OCI-LY7 (cell line): ENCODE measurements around the gene TCFL5.

Experiments
- CTCF ChIP-seq: fragments of 200-600 bp; sonication (generic); conservative IDR thresholded peaks from 2 replicates; pipeline ENCODE4 v1.5.1; 2014; ENCODE audit warnings: mild to moderate bottlenecking, antibody characterized with exemption, low read length, moderate library complexity, mixed read lengths
- EZH2phosphoT487 ChIP-seq: fragments of 200-600 bp; sonication (generic); IDR thresholded peaks from 2 replicates; pipeline ENCODE4 v1.6.1; 2018; ENCODE audit warnings: low read depth, borderline replicate concordance, mild to moderate bottlenecking, mixed run types, antibody characterized with exemption, low read length, moderate library complexity, mixed read lengths

- TF ChIP-seq CTCF (no peak), EZH2phosphoT487 (no peak)
Measured at GRCh38 chr20:62837790-62838127, 23.9 kb downstream of the TCFL5 start.
